Skeletal muscle cell (primary cell): Measurements from ENCODE around the gene SSRP1.
A peak's percentile ranks its signal among the peaks of the same experiment; 100 is the strongest.
"Not testable (repeated sequence)": the region's sequence is repeated elsewhere in the genome, so short reads cannot be mapped to it uniquely, and the experiment has no call there.

Experiments used
- DNase-seq: peaks from one replicate; pipeline ENCODE4 v3.0.0-alpha.2; 2010; ENCODE audit warnings: low read depth
- H3K4me3 ChIP-seq: 2 replicates; pipeline ENCODE4 v1.5.1; 2011; ENCODE audit warnings: low read depth, mild to moderate bottlenecking, control low read depth, low read length, moderate library complexity

The SSRP1 gene, protein sequence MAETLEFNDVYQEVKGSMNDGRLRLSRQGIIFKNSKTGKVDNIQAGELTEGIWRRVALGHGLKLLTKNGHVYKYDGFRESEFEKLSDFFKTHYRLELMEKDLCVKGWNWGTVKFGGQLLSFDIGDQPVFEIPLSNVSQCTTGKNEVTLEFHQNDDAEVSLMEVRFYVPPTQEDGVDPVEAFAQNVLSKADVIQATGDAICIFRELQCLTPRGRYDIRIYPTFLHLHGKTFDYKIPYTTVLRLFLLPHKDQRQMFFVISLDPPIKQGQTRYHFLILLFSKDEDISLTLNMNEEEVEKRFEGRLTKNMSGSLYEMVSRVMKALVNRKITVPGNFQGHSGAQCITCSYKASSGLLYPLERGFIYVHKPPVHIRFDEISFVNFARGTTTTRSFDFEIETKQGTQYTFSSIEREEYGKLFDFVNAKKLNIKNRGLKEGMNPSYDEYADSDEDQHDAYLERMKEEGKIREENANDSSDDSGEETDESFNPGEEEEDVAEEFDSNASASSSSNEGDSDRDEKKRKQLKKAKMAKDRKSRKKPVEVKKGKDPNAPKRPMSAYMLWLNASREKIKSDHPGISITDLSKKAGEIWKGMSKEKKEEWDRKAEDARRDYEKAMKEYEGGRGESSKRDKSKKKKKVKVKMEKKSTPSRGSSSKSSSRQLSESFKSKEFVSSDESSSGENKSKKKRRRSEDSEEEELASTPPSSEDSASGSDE

DNA sequence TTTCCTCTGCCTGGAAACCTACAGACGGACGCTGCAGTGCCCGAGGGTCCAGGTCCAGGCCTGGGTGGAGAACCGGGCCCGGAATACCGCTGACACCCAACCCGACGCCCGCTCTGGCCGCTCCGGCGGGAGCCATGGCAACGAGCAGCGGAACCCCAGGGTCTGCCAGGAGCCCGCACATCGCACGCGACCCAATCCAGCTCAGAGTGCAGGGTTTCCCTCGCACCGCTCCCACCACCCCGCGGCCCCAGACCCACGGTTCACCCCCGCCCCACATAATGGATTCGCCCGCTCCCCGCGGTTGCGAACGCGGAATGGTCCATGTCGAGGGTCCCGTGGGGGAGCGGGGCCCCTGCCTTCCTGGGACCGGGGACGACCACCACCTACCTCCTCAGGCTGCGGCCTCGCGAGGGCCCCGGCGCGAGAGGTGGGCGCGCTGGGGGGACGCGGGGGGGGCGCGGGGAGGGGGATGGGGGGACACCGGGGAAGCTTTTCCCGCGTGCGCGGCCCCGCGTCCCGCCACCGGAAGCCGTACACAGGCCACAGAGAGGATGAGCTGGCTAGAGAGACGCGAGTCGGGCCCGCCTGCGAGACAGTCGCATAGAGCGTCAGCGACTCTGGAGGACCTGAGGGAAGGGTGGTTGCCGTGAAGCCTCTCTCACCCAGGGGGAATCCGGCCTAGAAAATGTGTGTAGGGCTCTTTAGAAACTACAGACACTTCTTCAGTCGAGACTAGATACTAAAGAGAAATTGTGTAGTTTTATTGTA, at the start of gene SSRP1:
Gene SSRP1, minus strand, starts transcription at position 550 of the 768 bp plus-strand sequence. CDS start 771 bp downstream, outside the sequence.
- peak; percentile 43 for DNase-seq
- H3K4me3 ChIP-seq, result peak within 1 kb of the TSS; percentile 75

DNA sequence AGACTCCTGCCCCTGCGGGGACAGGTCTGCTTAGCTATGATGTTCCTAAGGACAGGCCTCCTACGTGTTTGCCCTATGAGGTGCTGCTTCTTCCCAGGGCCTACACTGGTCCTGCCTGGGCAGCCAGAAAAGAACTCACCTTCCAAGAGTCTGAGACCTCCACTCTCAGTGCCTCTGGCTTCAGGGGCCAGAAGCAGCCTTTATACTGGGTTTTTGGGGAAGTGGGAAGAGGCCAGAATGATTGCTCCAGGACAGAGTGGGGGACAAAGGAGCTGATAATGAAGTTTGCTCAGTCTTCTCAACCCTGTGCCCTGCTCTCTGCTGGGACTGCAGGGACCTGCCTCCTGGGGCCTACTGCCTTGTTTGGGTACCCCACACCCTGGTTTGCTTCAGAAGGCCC, 45.3 kb upstream of the SSRP1 start, which contains the start of gene PRG3:
Gene PRG3, minus strand, starts transcription at position 176 of the 400 bp plus-strand sequence. CDS start 442 bp downstream, outside the sequence.
- no peak for DNase-seq
- H3K4me3 ChIP-seq, result no peak within 1 kb of the TSS

DNA sequence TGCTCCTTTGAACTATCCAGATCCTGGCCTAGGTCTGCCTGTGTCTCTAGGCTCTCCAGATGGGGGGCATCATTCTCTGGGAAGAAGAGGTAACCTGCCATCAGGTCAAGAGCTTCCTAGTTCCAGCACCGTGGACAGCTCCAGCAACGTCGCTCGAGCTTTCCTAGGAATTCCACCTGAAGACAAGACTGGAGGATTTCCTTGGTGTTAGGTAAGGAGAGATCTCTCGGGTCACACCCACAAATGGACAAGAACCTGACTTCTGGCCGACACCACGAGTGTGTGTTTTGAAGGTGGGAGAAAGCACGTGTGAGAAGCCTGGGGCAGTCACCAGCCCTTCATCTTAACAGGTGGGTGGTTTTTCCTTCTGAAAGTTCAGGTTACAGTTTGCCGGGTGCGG, 44.0 kb upstream of the SSRP1 start:
- no peak for DNase-seq
- H3K4me3 ChIP-seq, result no peak overlapping the region

DNA sequence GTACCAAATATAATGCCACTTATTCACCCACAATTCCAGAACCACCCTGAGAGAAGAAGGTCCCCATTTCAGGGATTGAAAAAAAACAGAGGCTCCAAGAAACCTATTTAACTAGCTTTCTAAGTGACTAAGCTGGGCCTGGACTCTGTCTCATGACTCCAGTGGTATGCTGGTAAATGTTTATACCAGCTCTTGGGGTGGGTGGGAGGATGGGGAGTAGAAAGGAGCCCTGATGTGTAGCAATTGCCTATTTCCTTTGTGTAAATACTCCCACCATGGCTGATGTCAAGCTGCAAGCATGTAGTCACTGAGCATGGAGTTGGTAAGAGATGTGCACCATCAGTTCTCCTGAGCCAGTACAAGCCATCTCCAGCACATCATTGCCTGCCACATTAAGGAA, 42.5 kb upstream of the SSRP1 start:
- H3K4me3 ChIP-seq, result no peak overlapping the region
- DNase-seq, result no peak

DNA sequence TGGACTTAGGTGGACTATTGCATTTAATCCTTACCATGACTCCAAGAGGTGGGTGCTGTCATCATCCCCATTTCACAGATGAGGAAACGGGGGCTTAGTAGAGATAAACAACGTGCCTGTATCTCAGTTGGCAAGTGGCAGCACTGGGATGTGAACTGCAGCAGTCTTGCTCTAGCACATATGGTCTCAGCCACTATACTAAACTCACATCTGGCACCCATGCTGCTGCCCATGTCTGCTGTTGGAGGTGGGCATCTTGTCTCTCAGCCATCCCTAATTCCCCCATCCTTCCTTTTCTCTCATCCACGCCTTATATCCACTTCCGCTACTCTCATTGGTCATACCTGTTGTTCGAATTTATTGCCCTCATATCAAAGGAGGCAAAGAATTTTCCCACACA, 41.4 kb upstream of the SSRP1 start:
- no peak for DNase-seq
- no peak overlapping the region for H3K4me3 ChIP-seq

DNA sequence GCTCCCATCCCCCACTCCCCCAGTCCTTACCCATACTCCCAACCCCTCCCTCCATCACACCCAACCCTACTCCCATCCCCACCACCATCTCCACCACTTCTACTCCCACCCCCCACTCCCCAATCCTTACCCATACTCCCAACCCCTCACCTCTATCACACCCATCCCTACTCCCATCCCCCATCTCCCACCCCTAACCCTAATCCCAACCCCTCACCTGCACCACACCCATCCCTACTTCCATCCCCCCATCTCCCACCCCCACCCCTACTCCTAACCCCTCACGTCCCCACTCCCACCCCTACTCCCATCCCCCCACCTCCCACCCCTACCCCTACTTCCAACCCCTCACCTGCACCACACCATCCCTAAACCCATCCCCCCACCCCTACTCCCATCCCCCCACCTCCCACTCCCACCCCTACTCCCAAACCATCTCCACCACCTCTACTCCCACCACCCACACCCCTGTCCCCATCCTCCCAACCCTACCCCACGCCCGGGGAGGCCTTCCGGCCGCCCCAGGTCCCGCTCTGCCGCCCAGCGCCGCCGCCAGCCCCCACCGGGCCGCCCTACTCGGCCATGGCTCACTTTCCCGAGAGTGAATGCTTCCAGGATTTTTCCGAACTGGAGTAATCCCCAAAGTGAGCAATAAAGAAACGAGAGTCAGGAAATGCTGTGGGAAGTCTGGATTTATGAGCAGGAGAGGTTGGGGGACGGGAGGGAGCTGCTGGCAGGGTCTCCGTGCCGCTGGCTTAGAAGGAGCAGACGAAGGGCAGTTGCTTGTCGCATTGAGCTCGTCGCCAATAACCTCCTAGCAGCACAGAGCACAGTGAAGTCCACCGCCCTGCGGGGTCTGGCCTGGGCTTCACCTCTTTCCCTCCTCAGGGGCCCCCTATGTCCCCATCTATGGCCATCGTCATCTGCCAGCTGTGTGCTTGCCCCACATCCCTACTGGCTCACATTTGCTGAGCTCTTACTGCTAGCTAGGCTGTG, 40.7 kb upstream of the SSRP1 start:
- DNase-seq, result no peak
- no peak overlapping the region for H3K4me3 ChIP-seq

DNA sequence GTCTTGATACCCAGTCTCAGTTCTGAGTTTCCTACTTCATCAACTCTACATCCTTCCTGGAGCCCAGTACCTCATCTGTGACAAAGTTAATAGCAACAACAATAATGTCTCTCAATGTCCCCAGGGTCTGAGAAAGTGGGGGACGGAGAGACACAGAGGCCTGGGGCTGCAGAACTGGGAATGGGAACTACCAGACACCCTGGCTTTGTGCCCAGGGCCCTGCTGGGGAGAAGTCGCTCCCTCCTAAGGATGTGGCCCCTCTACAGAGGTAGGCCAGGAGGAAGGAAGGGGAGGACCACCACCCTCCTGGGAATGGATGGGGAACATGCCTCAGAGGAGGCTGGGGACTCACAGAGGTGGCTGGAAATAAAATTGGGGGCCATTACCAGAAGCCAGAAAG, 39.8 kb upstream of the SSRP1 start:
- no peak overlapping the region for H3K4me3 ChIP-seq
- DNase-seq, result no peak

DNA sequence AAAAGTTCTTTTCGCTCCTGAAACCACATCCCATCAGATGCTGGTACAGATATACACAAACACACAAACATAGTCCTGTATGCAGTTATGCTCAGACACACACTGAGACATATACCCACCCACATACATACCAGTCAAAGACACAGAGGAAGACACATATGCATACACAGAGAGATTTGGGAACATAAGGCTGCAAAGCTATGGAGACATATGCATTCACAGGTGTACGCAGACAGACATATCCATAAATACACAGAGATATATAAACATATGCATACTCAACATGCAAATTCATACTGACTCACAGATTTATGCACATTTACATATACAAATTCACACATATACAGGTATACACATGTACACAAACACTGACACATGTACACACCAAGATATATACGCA, 39.3 kb upstream of the SSRP1 start:
- H3K4me3 ChIP-seq, result no peak overlapping the region
- DNase-seq, result no peak

DNA sequence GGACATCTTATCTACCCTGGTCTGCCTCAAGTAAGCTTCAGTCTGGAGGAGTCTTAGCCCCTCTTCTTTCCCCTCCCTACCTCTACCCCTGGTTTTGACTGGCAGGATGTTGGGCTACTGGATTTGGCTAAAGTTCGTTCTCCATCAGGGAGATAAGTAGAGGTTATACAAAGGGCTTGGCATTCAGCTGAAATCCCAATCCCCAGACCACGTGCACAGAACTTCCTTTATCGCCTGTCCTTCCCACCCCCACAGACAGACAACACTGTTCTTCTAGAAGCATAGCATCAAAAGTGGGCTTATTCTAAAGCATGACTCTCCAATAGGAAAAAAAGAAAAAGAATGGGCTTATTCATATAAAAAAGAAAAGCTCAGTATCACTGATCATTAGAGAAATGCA, 37.5 kb upstream of the SSRP1 start:
- DNase-seq, result no peak
- no peak overlapping the region for H3K4me3 ChIP-seq

DNA sequence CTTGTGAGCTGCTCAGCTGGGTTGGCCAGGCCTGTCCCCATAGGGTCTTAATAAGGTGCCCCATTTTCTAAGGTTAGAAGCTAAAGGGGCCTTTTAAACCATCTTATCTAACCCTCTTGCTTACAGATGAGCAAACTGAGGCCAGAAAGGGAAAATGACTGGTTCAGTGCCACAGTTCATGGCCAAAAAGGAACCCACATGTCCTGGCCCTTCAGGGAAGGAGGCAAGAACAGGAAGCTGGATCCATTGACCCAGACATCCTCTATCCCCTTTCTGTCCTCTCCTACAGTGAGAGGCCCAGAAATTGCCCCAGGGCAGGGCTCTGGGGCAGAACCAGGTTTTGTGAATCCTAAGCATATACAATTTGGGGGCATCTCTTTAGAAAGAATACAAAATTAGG, 35.2 kb upstream of the SSRP1 start:
- no peak overlapping the region for H3K4me3 ChIP-seq
- no peak for DNase-seq

DNA sequence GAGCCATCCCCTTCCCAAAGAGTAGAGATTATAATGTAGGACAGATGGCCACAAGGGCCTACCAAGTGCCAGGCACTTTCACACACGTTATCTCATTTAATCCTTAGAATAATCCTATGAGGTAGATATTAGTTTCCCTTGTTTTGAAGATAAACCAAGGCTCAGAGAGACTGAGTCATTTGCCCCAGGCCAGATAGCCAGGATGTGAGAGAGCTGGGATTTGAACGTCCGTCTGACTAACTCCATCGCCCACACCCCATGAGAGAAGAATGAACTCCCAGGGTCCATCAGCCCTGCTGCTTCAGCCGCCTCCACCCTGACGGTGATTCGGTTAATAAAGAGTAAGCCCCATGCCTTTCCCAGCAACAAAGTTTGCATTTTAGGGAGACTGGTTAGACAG, 34.6 kb upstream of the SSRP1 start:
- H3K4me3 ChIP-seq, result no peak overlapping the region
- no peak for DNase-seq

DNA sequence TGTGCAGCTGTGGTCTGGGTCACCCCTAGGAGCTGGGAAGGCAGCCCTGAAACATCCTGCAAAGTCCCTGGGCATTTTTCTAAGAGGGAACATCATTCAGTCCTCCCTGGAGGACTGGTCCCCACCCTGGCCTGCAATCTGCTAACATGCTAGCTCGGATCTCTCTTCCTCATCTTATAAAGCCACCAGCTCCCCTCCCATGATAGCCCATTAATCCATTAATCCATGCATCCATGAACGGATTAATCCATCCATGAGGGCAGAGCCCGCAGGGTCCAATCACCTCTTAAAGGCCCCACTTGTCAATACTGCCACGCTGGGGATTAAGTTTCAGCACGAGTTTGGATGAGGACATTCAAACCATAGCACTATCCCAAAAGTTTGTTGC, 33.1 kb upstream of the SSRP1 start:
- no peak overlapping the region for H3K4me3 ChIP-seq
- DNase-seq, result no peak

DNA sequence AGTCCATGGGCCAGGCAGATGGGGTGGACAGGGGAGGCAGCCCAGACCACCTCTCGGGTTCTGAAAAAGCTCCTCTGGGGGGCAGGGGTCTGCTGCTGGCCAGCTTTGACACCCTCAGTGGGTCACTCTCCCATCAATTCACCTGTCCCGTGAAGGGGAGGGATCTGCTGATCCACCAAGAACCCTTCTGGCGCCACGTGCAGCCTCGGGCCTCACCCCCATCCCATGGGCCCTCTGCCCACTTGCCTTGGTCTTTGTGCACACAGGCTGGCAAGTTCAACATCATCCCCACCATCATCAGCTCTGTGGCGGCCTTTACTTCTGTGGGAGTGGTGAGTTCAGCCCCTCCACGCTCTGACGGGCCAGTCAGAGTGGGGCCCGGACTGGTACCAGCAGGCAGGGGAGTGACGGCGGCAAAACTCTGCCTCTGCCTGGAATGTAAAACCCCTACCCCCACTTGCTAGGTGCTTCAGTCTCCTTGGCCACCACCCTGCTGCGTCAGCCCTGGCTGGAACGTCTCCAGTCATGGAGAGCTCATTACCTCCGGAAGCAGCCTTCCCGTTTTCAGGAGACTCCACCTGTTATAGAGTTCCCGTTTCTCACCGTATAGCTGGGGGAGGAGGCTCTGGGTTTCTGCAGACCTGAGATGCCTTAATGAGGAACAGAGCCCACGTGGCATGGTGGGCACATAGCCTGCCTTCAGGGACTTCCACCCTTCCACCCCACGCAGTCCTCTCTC, 32.6 kb upstream of the SSRP1 start:
- H3K4me3 ChIP-seq, result no peak overlapping the region
- DNase-seq, result no peak

DNA sequence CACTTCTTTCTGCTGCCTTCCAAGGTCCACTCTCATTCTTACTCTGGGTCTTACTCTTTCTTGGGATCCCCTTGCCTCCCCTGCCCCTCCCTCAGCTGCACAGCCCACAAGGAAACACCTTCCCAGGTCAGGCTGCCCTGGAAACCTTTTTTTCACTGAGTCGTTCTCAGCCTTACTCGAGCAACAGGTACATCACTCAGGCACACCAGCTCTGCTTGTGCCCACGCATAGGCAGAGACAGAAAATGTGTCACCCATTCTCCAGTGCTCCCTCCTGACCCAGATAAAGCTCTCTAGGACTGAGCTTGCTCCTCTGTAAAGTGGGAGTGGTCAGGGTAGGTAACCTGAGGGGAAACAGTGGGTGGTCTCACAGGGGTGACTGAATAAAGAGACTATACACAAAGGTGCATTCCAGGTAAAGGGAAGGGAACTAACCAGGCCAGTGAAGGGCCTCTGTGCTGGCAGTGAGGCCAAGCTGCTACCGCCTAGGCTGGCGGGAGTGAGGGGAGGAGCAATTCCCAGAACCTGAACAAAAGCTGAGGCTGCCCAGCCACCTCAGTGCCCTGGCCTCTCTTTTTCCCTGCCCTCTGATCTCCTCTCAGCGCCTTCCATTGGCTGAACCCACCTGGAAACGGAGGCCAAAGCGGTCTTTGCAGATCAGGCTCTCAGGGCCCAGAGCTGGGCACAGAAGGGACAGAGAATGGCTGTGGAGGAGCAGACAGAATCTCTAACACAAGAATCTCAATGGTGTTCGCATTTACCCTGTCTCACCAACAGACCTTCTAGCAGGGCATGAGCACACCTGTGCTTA, 29.4 kb upstream of the SSRP1 start:
- H3K4me3 ChIP-seq, result no peak overlapping the region
- DNase-seq, result no peak

DNA sequence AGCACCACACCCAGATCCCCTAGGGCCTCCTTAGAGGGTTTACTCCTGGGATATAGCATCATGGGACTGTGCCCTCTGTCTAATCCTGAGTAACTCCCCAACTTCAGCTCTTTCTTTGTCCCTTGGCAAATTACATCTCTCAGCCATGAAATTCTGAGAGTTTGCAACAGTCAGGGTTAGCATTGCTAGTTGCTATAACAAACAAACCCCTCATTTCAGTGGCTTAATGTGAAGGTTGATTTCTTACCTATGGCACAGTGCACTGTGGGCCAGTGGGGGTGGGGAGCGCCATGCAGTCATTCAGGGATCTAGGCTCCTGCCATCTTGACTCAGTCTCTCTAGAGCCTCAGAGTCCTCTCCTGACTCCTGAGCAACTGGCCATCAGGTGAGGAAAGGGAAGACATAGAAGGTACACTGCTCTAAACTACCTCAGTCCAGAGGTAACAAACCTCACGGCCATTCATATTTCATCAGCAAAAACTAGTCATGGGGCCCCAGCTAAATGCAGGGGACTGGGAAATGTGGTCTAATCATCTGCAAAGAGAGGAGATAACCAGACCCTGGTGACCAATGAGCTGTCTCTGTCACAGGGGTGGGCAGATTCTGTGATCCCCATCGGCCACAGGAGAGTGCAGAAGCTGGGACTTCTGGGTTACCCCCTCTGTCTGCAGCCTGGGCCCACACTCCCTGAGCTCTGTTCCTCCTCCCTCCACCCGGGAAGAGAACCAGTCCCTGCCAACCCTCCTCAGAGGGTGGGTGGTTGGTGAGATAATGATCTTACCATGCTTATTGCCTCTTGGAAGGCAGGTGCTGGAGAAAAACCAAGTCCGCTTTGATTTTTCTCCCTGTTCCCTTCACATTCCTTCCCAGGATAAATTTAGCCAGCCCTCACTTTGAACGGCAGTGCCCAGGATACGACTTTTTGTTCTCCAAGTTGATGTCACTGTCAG, 27.7 kb upstream of the SSRP1 start:
- no peak for DNase-seq
- no peak overlapping the region for H3K4me3 ChIP-seq

DNA sequence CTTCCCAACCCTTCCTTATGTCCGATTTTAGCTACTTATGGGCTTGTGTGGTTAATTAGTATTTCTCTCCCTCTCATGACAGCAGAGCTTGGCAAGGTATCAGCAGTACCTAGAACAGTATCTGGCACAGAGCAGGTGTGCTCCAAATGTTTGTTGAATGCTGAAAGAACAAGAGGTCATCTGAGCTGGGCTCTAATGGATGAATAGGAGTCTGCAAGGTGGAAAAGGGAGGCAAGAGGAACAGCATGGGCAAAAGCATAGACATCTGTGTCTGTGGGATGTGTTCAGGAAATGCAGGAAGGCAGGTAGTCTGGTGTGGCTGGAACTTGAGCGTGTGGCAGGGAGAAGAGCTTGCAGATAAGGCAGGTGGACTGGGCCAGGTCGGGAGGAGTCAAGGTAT, 26.2 kb upstream of the SSRP1 start:
- no peak overlapping the region for H3K4me3 ChIP-seq
- DNase-seq, result no peak

DNA sequence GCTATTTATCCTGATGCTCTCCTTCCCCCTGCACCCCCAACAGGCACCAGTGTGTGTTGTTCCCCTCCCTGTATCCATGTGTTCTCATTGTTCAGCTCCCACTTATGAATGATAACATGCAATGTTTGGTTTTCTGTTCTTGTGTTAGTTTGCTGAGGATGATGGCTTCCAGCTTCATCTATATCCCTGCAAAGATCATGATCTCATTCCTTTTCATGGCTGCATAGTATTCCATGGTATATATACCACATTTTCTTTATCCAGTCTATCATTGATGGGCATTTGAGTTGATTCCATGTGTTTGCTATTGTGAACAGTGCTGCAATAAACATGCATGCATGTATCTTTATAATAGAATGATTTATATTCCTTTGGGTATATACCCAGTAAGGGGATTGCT, 25.7 kb upstream of the SSRP1 start:
- H3K4me3 ChIP-seq, DNase-seq: not testable (repeated sequence)
